ENCODE measurements around the gene OR10J1. TPM values are rescaled to one million over a fixed set of nuclear protein-coding genes. Genes with fewer than 3 reads are reported as not detected.
"Not testable (repeated sequence)": the region's sequence is repeated elsewhere in the genome, so short reads cannot be mapped to it uniquely, and the experiment has no call there.

The OR10J1 gene, protein sequence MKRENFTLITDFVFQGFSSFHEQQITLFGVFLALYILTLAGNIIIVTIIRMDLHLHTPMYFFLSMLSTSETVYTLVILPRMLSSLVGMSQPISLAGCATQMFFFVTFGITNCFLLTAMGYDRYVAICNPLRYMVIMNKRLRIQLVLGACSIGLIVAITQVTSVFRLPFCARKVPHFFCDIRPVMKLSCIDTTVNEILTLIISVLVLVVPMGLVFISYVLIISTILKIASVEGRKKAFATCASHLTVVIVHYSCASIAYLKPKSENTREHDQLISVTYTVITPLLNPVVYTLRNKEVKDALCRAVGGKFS
- not detected for total RNA-seq

GRCh38 chr1:159439422-159439821 is at the start of gene OR10J1:
Gene OR10J1, plus strand, starts transcription at chr1:159439722. Its CDS starts 70 bp downstream, at chr1:159439792.
- DNase-seq, result no peak

DNA sequence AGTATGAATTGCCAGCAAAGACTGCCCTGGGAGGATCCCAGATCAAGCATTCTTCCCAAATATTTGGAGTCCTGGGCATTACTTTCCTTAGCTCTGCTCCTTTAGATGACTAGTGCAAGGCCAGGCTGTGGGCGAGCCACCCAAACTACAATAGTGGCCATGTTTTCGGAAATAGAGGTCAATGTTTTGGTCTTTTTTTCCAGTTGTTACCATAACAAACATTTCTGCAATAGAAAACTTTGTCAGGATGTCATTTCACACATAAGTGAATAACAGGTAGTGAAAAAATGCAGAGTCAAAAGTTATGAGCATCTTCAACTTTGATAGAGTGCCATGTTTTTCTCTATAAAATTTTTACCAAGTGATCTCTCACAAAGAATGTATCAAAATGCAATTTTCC is 32.7 kb upstream of the OR10J1 start:
- DNase-seq, result no peak

DNA sequence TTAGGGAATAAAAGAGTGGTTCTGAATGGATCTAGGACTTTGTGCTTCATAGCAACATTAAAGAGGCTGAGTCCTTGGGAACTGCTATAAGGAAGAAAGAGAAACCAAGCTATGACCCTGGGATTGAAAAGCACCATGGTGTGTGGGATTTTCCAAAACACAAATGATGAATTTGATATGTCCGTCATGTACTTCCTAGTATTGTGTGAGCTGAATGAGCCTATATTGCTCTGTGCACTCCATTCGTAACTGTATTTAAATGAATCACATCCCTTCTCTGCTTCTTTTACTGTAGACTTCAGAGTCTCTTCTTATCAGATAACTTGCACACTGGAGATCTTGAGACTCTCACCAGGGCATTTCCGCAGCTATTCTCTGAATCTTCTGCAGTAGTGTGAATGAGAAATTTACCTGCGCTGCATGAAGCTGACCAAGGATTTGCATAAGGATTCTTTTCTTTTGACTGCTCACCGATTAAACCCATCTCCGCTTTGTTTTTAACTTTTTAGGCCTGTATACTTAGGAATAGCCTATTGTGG is 30.6 kb upstream of the OR10J1 start:
- no peak for DNase-seq

GRCh38 chr1:159421821-159422220 is 17.7 kb upstream of the OR10J1 start:
- DNase-seq, result no peak

DNA sequence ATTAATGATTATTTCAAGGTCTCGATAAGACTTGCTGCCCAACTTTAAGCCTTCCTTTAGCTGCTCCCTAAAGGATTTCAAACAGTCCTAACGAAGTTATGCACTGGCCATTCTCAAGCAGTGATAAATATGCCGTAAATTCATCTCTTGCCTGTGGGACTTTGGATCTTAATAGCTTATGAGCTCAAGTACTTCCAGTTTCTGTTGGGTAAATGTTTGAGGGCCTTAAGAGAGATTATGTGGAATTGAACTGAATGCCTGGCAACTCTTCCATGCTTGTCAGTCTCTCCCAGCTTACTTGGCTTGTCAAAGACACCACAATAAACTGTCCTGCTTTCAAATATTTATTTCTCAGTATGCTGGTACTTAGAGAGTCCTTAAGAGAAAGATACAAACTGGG is 11.0 kb upstream of the OR10J1 start:
- no peak for DNase-seq

GRCh38 chr1:159429074-159429861 is 10.3 kb upstream of the OR10J1 start:
- DNase-seq, result no peak

DNA sequence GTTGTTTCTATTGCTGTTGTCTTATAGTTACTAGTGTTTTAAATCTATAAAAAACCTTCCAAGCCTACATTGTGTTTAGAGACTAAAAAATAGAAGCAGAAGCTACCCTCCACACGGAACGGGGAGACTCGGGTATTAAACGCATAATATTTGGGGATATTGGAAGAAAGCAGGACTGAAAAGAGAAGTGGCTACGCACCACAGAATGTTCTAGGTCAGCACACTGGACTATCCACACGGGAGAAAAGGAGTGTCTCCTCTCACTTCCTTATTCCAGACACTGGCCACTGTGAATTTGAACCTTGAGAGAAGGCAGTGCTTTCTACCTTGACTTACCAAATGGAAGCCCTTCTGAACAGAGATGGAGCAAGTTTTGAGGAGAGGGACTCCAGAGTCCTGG is 8.5 kb upstream of the OR10J1 start:
- no peak for DNase-seq

DNA sequence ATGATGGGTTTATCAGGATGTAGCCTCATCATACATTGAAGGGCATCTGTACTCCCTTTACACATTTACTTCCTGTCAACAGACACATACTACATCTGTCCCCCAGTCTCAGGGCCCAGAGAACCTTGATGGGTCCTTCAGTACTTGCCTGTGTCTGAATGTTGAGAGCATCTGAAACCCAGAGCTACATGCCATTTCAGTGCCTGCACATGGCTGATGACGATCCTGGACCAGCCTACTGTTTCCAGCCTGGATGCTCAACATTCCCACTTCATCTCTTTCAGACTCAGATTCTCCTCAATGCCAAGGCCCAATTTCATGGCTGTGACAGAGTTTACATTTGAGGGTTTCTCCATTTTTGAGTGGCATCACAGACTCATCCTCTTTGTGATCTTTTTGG is 7.6 kb upstream of the OR10J1 start, which contains the start of gene OR10J4:
OR10J4 (plus strand) TSS at position 301 of the 400 bp plus-strand sequence.
- DNase-seq, result no peak

GRCh38 chr1:159436469-159436868 is 3.1 kb upstream of the OR10J1 start:
- no peak for DNase-seq

DNA sequence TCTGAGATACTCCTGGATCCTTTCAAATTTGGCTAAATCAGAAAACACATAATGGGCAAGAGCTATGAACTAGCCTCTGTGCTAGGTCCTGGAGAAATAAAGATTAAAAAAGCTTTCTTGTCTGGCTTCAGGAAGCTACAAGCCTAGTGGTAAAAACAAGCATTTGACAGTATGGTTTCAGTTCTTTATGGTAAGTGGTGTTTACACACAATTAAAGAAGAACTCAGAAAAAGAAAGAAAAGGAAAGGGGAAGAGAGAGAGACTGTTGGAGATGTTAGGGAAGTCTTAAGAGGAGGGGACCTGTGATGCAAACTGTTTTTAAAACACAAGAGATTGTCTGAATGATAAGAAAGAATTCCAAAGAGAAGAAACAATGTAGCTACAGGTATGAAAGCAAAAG is 1.8 kb downstream of the OR10J1 start:
- no peak for DNase-seq

DNA sequence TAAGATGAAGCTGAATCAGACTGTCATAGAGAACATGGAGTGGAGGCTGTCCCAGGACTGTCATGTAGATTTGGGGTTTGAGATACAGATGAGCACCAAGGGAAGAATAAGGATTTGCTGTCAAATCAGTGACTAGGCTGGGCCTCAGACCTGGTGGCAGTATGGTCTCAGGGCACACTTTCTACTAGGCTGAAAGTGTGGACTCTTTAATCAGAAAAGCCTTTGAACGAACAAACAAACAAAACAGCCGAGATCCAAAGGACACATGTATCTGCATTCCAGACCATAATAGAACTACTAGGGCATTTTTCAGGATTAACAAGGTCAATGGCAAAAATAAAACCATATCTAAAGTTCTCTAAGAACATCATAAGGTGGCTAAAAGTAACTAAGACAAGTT is 2.9 kb downstream of the OR10J1 start:
- no peak for DNase-seq

GRCh38 chr1:159443066-159443750 is 3.7 kb downstream of the OR10J1 start:
- no peak for DNase-seq

- DNase-seq, result no peak
These were observed 5.0 kb downstream of the OR10J1 start for GRCh38 chr1:159444511-159444910.

DNA sequence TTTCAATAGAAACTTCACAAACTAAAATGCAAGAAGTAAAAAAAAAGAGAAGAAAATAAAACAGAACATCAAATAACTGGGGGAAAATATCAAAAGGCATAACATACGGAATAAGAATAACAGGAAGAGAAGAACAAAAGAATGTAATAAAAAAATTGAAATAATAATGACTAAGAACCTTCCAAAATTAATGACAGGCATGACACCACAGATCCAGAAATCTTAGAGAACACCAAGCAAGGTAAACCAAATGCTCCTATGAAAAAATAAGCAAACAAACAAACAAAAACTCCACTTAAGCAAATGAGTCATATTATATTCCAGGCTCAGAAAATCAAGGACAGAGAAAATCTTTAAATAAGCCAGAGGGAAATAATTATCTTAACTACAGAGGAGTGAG is 8.7 kb downstream of the OR10J1 start:
- no peak for DNase-seq

- DNase-seq, result not testable (repeated sequence)
These were observed 10.1 kb downstream of the OR10J1 start for GRCh38 chr1:159449605-159450004.

GRCh38 chr1:159459551-159459950 is 20.0 kb downstream of the OR10J1 start:
- DNase-seq, result no peak

GRCh38 chr1:159465191-159465603 is 25.7 kb downstream of the OR10J1 start:
- no peak for DNase-seq

DNA sequence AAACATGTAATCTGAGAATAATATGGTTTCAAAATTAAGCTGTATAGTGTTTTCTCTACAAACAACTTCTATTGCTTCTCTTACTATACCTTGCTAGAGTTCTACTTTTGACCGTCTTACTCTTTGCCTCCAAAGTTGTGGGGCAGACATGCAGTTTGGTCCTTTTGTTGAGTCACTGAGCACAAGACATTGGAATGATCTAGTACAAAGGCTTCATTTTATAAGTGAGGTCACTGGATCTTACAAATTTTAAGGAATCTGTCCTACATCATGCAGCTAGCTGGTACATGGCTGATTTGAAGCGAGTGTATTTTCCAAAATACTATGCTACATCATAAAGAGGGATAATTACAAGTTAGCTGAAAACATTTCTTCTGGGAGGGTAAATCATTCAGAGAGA is 28.8 kb downstream of the OR10J1 start:
- DNase-seq, result no peak

DNA sequence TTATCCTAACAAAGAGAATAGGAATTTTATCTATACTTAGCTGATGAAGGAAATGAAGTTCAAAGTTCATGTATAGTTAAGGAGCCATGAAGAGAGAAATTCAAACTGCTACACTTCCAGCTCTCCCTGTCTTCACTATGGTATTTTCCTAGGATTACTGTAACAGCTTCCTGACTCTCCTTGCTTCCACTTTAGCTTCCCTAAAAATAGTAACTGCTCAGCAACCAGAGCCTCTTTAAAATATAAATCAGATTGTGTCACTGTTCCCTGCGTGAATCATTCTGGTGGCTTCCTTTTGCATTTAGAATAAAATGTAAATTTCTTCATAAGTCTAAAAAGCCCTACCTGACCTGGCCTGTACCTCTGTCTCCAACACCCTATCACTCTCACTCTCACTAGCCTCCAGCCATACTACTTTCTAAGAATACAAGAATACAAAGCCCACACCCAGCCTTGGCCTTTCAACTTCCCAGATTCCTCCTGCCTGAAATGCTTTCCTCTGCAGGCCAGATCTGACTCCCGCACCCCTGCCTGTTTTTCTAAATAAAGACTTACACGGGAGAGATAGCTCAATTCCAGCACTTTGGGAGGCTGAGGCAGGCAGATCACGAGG is 30.5 kb downstream of the OR10J1 start:
- DNase-seq, result no peak

DNA sequence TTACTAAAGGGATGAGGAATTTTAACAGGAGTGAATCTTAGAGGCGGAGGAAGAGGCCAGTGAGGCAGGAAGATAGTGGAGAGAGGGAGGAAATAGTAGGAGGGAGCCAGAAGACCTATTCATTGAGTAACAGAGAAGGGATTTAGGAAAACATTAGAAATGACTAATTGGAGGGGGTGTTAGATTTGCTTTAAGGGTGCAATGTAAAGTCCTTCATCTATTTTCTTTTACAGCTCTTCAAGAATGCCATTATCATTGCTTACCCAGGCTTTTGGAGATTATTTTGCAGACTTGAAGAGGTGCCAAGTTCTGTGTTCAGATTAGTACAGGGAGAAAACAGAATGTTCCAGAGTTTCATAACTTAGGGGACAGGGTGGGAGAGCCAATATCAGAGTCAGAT is 33.8 kb downstream of the OR10J1 start:
- DNase-seq, result no peak

DNA sequence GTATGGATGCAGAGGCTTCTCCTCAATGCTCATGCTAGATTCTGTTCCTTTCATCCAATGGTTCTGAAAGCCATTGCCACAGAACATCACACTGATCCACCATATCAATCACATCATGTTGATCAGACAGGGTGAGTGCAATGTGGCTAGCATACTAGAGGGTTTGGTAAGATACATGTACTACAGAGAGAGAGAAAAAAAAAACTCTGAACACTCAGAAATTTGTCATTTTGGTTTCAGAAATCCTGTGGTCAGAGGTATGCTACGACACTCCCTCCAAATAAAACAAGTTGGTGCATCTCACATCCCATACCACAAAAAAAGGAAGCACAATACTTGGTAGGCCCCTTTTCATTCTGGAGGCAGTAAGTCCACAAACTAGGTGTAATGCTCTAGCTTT is 35.4 kb downstream of the OR10J1 start:
- DNase-seq, result no peak

DNA sequence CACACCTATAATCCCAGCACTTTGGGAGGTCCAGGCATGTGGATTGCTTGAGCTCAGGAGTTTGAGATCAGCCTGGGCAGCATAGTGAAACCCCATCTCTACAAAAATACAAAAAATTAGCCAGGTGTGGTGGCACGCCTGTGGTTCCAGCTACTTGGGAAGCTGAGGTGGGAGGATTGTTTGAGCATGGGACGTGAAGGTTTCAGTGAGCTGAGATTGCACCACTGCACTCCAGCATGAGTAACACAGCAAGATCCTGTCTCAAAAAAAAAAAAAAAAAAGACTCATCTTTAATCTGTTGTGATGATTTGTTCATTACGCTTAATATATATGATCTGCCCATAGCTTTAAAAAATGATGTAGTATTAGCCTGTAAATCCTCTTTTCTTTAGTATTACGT is 44.0 kb downstream of the OR10J1 start:
- no peak for DNase-seq
